GM23338 (cell line): ENCODE measurements around the gene TTLL8.

Experiments used
- CREB1 ChIP-seq: fragments of 250-450 bp; sonication (Bioruptor Pico); IDR thresholded peaks from 2 replicates; pipeline ENCODE4 v1.5.0; 2020; ENCODE audit warnings: low read depth, mild to moderate bottlenecking, moderate library complexity
- CTCF ChIP-seq, 2 experiments: fragments of 200-600 bp in 1 of 2; sonication (generic) in 1 of 2; conservative IDR thresholded peaks; 2 replicates each; pipeline versions ENCODE4 v1.5.1 to v1.6.1; 2016 to 2017; ENCODE audit warnings: antibody characterized with exemption in 2 of 2, low read depth in 2 of 2, mild to moderate bottlenecking in 2 of 2, moderate library complexity in 1 of 2
- ETS1 ChIP-seq: IDR thresholded peaks from 2 replicates; pipeline ENCODE4 v1.6.1; 2016; ENCODE audit warnings: antibody characterized with exemption
- EZH2 ChIP-seq: fragments of 200-600 bp; sonication (generic); IDR thresholded peaks from one replicate; pipeline ENCODE4 v1.8.0; 2017; ENCODE audit warnings: antibody characterized with exemption, mild to moderate bottlenecking, low read depth; ENCODE audit not compliant: unreplicated experiment
- EZH2phosphoT487 ChIP-seq: fragments of 200-600 bp; sonication (generic); IDR thresholded peaks from one replicate; pipeline ENCODE4 v1.8.1; 2018; ENCODE audit warnings: antibody characterized with exemption; ENCODE audit not compliant: unreplicated experiment
- JUNB ChIP-seq: IDR thresholded peaks from one replicate; pipeline ENCODE4 v1.6.1; 2016; ENCODE audit warnings: antibody characterized with exemption; ENCODE audit not compliant: unreplicated experiment
- NANOG ChIP-seq: IDR thresholded peaks from 2 replicates; pipeline ENCODE4 v1.6.1; 2016; ENCODE audit warnings: antibody characterized with exemption, borderline replicate concordance
- POLR2AphosphoS5 ChIP-seq: IDR thresholded peaks from 2 replicates; pipeline ENCODE4 v1.6.1; 2016; ENCODE audit warnings: antibody characterized with exemption, low read depth
- REST ChIP-seq: IDR thresholded peaks from one replicate; pipeline ENCODE4 v1.6.1; 2018; ENCODE audit warnings: antibody characterized with exemption; ENCODE audit not compliant: unreplicated experiment
- STAT1 ChIP-seq: IDR thresholded peaks from one replicate; pipeline ENCODE4 v1.6.1; 2016; ENCODE audit warnings: antibody characterized with exemption; ENCODE audit not compliant: unreplicated experiment
- ZNF114 ChIP-seq: fragments of 250-450 bp; sonication (Bioruptor Pico); IDR thresholded peaks from 2 replicates; pipeline ENCODE4 v1.5.0; 2020; ENCODE audit warnings: mild to moderate bottlenecking, moderate library complexity
- ZNF331 ChIP-seq: fragments of 250-450 bp; sonication (Bioruptor Pico); IDR thresholded peaks from 2 replicates; pipeline ENCODE4 v1.5.0; 2020; ENCODE audit warnings: low read depth, mild to moderate bottlenecking, moderate library complexity
- ZNF462 ChIP-seq: fragments of 250-450 bp; sonication (Bioruptor Pico); IDR thresholded peaks from 2 replicates; pipeline ENCODE4 v1.5.0; 2020; ENCODE audit warnings: mild to moderate bottlenecking, moderate library complexity

GRCh38 chr22:50053861-50054260 lies 4.2 kb downstream of the TTLL8 start:
- TF ChIP-seq EZH2phosphoT487 (no peak), POLR2AphosphoS5 (no peak), EZH2 (no peak), CTCF (conservative IDR thresholded peaks at IDR 0.05; ENCODE audit: low read depth in 2 of 2) (no peak), REST (no peak), JUNB (no peak), ZNF331 (CRISPR knock-in tag) (no peak), ETS1 (no peak), CREB1 (CRISPR knock-in tag) (no peak), NANOG (no peak), STAT1 (no peak), ZNF462 (CRISPR knock-in tag) (no peak), ZNF114 (CRISPR knock-in tag) (no peak)
